Liver (tissue), 3 donors: ENCODE results near the gene ZNF710.

Source experiments
- EGR1 ChIP-seq, 2 donors: IDR thresholded peaks; 2 replicates each; pipeline ENCODE4 v1.6.1; 2016 to 2018; ENCODE audit warnings: antibody characterized with exemption in 2 of 2, low read depth in 2 of 2
- FOXA2 ChIP-seq: IDR thresholded peaks from 2 replicates; pipeline ENCODE4 v1.6.1; 2016; ENCODE audit warnings: antibody characterized with exemption
- GABPA ChIP-seq, 2 donors: IDR thresholded peaks in 1 of 2; conservative IDR thresholded peaks in 1 of 2; 2 replicates each; pipeline ENCODE4 v1.6.1; 2016; ENCODE audit warnings: antibody characterized with exemption in 2 of 2, mild to moderate bottlenecking in 1 of 2, moderate library complexity in 1 of 2
- HNF4A ChIP-seq, 2 donors: conservative IDR thresholded peaks; 2 replicates each; pipeline ENCODE4 v1.6.1; 2016; ENCODE audit warnings: antibody characterized with exemption in 2 of 2, mild to moderate bottlenecking in 2 of 2
- HNF4G ChIP-seq: IDR thresholded peaks from 2 replicates; pipeline ENCODE4 v1.6.1; 2016; ENCODE audit warnings: antibody characterized with exemption
- NR2F2 ChIP-seq: IDR thresholded peaks from 2 replicates; pipeline ENCODE4 v1.6.1; 2016; ENCODE audit warnings: antibody characterized with exemption
- RAD21 ChIP-seq, 2 donors: IDR thresholded peaks; 2 replicates each; pipeline ENCODE4 v1.6.1; 2016; ENCODE audit warnings: antibody characterized with exemption in 2 of 2, mild to moderate bottlenecking in 2 of 2
- SP1 ChIP-seq: IDR thresholded peaks from 2 replicates; pipeline ENCODE4 v1.6.1; 2018; ENCODE audit warnings: antibody characterized with exemption, mild to moderate bottlenecking
- TAF1 ChIP-seq: conservative IDR thresholded peaks from 2 replicates; pipeline ENCODE4 v1.6.1; 2016; ENCODE audit warnings: antibody characterized with exemption, mild to moderate bottlenecking
- TF ChIP-seq, protein P1 (sequence below): fragments of 150-350 bp; IDR thresholded peaks from 2 replicates; pipeline ENCODE4 v1.5.1; 2017; ENCODE audit warnings: improper control_type of control experiment, low read depth, low read length; ENCODE audit not compliant: missing input control
- TF ChIP-seq, protein P2 (sequence below): IDR thresholded peaks from 2 replicates; pipeline ENCODE4 v1.6.1; 2016; ENCODE audit warnings: antibody characterized with exemption, mild to moderate bottlenecking
- TF ChIP-seq, protein P3 (sequence below): IDR thresholded peaks from 2 replicates; pipeline ENCODE4 v1.6.1; 2016; ENCODE audit warnings: antibody characterized with exemption
- TF ChIP-seq, protein P4 (sequence below): IDR thresholded peaks from 2 replicates; pipeline ENCODE4 v1.6.1; 2016; ENCODE audit warnings: antibody characterized with exemption
- donor health status: healthy.
- donor health status: healthy.

DNA sequence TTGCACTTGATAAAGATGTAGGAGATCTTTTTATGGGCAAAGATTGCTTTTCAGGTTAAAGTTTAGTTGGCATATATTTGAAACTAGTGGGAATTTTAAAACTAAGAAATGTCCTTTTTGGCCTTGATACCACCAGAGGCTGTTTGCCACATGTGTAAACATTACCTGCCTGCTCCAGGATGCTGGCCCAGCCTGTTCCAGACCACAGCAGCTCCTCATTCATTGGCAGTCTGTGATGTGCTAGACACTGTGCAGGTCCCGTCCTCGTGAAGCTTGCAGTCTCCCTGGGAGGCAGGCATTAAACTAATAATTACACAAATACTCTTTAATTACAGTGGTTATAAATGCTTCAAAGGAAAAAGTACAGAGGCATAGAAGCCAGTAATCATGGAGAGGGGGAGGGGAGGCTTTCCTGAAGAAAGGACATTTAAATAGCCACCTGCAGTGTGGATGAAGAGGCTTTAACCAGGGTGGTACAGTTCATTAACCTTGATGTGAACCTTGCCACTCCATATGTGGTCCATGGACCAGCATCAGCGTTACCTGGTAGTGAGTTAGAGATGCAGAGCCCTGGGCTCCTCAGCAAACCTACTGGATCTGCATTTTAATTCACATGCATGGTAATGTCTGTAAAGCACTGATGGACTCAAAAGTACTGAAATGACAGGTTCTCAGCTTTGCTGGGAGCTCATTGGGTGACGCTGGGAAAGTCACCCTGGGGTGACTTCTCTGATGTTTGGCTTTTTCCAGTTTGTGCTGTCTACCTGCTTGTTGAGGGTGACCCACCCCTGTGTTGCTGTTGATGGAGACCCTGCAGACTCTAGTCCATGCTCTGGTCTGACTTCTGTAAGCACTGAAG, 5.3 kb downstream of the ZNF710 start:
- TF ChIP-seq, protein P1, sequence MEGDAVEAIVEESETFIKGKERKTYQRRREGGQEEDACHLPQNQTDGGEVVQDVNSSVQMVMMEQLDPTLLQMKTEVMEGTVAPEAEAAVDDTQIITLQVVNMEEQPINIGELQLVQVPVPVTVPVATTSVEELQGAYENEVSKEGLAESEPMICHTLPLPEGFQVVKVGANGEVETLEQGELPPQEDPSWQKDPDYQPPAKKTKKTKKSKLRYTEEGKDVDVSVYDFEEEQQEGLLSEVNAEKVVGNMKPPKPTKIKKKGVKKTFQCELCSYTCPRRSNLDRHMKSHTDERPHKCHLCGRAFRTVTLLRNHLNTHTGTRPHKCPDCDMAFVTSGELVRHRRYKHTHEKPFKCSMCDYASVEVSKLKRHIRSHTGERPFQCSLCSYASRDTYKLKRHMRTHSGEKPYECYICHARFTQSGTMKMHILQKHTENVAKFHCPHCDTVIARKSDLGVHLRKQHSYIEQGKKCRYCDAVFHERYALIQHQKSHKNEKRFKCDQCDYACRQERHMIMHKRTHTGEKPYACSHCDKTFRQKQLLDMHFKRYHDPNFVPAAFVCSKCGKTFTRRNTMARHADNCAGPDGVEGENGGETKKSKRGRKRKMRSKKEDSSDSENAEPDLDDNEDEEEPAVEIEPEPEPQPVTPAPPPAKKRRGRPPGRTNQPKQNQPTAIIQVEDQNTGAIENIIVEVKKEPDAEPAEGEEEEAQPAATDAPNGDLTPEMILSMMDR = no peak
- TF ChIP-seq, protein P2, sequence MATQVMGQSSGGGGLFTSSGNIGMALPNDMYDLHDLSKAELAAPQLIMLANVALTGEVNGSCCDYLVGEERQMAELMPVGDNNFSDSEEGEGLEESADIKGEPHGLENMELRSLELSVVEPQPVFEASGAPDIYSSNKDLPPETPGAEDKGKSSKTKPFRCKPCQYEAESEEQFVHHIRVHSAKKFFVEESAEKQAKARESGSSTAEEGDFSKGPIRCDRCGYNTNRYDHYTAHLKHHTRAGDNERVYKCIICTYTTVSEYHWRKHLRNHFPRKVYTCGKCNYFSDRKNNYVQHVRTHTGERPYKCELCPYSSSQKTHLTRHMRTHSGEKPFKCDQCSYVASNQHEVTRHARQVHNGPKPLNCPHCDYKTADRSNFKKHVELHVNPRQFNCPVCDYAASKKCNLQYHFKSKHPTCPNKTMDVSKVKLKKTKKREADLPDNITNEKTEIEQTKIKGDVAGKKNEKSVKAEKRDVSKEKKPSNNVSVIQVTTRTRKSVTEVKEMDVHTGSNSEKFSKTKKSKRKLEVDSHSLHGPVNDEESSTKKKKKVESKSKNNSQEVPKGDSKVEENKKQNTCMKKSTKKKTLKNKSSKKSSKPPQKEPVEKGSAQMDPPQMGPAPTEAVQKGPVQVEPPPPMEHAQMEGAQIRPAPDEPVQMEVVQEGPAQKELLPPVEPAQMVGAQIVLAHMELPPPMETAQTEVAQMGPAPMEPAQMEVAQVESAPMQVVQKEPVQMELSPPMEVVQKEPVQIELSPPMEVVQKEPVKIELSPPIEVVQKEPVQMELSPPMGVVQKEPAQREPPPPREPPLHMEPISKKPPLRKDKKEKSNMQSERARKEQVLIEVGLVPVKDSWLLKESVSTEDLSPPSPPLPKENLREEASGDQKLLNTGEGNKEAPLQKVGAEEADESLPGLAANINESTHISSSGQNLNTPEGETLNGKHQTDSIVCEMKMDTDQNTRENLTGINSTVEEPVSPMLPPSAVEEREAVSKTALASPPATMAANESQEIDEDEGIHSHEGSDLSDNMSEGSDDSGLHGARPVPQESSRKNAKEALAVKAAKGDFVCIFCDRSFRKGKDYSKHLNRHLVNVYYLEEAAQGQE = no peak
- TF ChIP-seq, protein P3, sequence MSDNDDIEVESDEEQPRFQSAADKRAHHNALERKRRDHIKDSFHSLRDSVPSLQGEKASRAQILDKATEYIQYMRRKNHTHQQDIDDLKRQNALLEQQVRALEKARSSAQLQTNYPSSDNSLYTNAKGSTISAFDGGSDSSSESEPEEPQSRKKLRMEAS = no peak
- TF ChIP-seq RAD21 (IDR thresholded peaks at IDR 0.05) (peak in 1 of 2 donors; percentile 11), TAF1 (no peak), EGR1 (IDR thresholded peaks at IDR 0.05; ENCODE audit: low read depth in 2 of 2) (no peak), GABPA (IDR thresholded peaks at IDR 0.05 in 1 of 2, conservative IDR thresholded peaks at IDR 0.05 in 1 of 2) (no peak), HNF4G (no peak), FOXA2 (no peak), SP1 (no peak), HNF4A (conservative IDR thresholded peaks at IDR 0.05) (no peak), NR2F2 (no peak)
- TF ChIP-seq, protein P4, sequence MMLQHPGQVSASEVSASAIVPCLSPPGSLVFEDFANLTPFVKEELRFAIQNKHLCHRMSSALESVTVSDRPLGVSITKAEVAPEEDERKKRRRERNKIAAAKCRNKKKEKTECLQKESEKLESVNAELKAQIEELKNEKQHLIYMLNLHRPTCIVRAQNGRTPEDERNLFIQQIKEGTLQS = no peak
